GM12878 (cell line): ENCODE measurements around the gene ZNF592.

Experiments used
- CHD1 ChIP-seq: IDR thresholded peaks from 2 replicates; pipeline ENCODE4 v1.6.1; 2012; ENCODE audit warnings: low read depth, low read length, improper control_type of control experiment
- FOXM1 ChIP-seq: IDR thresholded peaks from 2 replicates; pipeline ENCODE4 v1.6.1; 2012; ENCODE audit warnings: low read depth, mild to moderate bottlenecking, inconsistent platforms, low read length, moderate library complexity
- GABPA ChIP-seq: IDR thresholded peaks from 2 replicates; pipeline ENCODE4 v1.6.1; 2014; ENCODE audit warnings: antibody characterized with exemption, low read depth, mild to moderate bottlenecking, inconsistent platforms
- POLR2AphosphoS5 ChIP-seq: IDR thresholded peaks from 2 replicates; pipeline ENCODE4 v1.6.1; 2011; ENCODE audit warnings: mild to moderate bottlenecking, low read length, inconsistent platforms
- SIN3A ChIP-seq: IDR thresholded peaks from 2 replicates; pipeline ENCODE4 v1.6.1; 2012; ENCODE audit warnings: low read depth, low read length, improper control_type of control experiment
- SMAD5 ChIP-seq: IDR thresholded peaks from 2 replicates; pipeline ENCODE4 v1.6.1; 2016; ENCODE audit warnings: antibody characterized with exemption, low read depth
- SRF ChIP-seq, 2 experiments: IDR thresholded peaks; 2 replicates each; pipeline ENCODE4 v1.6.1; 2011; ENCODE audit warnings: low read depth in 2 of 2, low read length in 2 of 2, mild to moderate bottlenecking in 1 of 2, moderate library complexity in 1 of 2
- STAT1 ChIP-seq: fragments of 450-650 bp; conservative IDR thresholded peaks from 2 replicates; pipeline ENCODE4 v1.6.1; 2014; ENCODE audit warnings: antibody characterized with exemption, mild to moderate bottlenecking
- ZNF274 ChIP-seq: IDR thresholded peaks from one replicate; pipeline ENCODE4 v1.8.0; 2011; ENCODE audit not compliant: insufficient read length, insufficient read depth
- TF ChIP-seq, protein P1 (sequence below): fragments of 450-650 bp; IDR thresholded peaks from 2 replicates; pipeline ENCODE4 v1.6.1; 2017; ENCODE audit warnings: mild to moderate bottlenecking
- TF ChIP-seq, protein P2 (sequence below), 3 experiments: IDR thresholded peaks in 2 of 3; conservative IDR thresholded peaks in 1 of 3; 2 replicates each; pipeline ENCODE4 v1.5.1; 2011; ENCODE audit warnings: low read depth in 3 of 3, low read length in 3 of 3, mild to moderate bottlenecking in 3 of 3, control low read depth in 2 of 3, moderate library complexity in 2 of 3, inconsistent platforms in 1 of 3, mixed read lengths in 1 of 3; ENCODE audit not compliant: control insufficient read depth in 2 of 3, insufficient read depth in 1 of 3; ENCODE audit errors: extremely low read depth in 1 of 3

DNA sequence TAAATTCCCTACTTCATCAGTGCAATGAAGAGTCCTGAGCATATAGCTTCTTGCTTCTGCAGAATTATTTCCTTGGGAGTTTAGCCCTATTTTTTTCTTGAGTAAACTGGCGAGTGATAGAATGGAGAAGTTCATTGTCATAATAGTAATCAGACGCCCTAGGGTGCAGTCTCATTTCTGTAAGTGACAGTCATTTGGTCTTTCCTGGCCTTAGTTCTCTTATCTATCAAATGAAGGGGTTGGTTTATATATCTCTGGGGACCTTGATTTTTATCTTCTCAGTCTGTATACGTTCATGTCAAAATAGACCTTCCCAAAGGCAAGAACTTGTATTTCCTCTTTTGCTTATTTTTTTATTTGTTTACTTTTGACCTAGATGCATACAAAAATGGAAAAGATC lies 58.8 kb downstream of the ZNF592 start:
- TF ChIP-seq, protein P1, sequence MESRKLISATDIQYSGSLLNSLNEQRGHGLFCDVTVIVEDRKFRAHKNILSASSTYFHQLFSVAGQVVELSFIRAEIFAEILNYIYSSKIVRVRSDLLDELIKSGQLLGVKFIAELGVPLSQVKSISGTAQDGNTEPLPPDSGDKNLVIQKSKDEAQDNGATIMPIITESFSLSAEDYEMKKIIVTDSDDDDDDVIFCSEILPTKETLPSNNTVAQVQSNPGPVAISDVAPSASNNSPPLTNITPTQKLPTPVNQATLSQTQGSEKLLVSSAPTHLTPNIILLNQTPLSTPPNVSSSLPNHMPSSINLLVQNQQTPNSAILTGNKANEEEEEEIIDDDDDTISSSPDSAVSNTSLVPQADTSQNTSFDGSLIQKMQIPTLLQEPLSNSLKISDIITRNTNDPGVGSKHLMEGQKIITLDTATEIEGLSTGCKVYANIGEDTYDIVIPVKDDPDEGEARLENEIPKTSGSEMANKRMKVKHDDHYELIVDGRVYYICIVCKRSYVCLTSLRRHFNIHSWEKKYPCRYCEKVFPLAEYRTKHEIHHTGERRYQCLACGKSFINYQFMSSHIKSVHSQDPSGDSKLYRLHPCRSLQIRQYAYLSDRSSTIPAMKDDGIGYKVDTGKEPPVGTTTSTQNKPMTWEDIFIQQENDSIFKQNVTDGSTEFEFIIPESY = no peak
- TF ChIP-seq FOXM1 (no peak), SMAD5 (no peak), SIN3A (no peak), ZNF274 (no peak), SRF (IDR thresholded peaks at IDR 0.05; ENCODE audit: low read depth in 2 of 2, low read length in 2 of 2) (no peak), GABPA (no peak), POLR2AphosphoS5 (no peak), CHD1 (no peak), STAT1 (no peak)
- TF ChIP-seq, protein P2, sequence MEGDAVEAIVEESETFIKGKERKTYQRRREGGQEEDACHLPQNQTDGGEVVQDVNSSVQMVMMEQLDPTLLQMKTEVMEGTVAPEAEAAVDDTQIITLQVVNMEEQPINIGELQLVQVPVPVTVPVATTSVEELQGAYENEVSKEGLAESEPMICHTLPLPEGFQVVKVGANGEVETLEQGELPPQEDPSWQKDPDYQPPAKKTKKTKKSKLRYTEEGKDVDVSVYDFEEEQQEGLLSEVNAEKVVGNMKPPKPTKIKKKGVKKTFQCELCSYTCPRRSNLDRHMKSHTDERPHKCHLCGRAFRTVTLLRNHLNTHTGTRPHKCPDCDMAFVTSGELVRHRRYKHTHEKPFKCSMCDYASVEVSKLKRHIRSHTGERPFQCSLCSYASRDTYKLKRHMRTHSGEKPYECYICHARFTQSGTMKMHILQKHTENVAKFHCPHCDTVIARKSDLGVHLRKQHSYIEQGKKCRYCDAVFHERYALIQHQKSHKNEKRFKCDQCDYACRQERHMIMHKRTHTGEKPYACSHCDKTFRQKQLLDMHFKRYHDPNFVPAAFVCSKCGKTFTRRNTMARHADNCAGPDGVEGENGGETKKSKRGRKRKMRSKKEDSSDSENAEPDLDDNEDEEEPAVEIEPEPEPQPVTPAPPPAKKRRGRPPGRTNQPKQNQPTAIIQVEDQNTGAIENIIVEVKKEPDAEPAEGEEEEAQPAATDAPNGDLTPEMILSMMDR (IDR thresholded peaks at IDR 0.05 in 2 of 3, conservative IDR thresholded peaks at IDR 0.05 in 1 of 3; ENCODE audit: control insufficient read depth in 2 of 3, extremely low read depth in 1 of 3, insufficient read depth in 1 of 3, low read depth in 3 of 3, low read length in 3 of 3) = no peak
